Activated T-cell treated with anti-CD3 and anti-CD28 coated beads for 1 hour (primary cell): Measurements from ENCODE around the gene CFDP1.
"Not testable (repeated sequence)": the region's sequence is repeated elsewhere in the genome, so short reads cannot be mapped to it uniquely, and the experiment has no call there.

Source experiments
- DNase-seq: peaks from one replicate; pipeline ENCODE4 v3.0.0-alpha.2; 2020; ENCODE audit warnings: low read depth

CFDP1 gene

DNA sequence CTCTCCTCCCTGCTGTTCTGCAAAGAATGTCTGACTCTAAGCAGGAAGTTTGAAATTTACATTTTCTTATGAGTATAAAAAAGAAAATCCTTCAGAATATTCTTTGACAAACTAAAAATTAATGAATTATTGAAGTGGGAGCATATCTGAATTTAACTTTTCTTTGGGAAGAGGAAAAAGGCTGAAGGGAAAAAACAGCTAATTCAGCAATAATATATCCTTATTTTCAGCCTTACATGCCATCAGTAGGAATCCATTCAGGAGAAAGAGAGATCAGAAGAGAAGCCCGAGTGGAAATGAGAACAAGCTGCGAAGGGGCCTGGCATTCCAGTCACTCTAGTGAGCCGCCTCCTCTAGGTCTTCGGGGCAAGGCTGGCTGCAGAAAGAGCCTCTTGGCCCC lies 140.1 kb downstream of the CFDP1 start:
- DNase-seq = no peak

DNA sequence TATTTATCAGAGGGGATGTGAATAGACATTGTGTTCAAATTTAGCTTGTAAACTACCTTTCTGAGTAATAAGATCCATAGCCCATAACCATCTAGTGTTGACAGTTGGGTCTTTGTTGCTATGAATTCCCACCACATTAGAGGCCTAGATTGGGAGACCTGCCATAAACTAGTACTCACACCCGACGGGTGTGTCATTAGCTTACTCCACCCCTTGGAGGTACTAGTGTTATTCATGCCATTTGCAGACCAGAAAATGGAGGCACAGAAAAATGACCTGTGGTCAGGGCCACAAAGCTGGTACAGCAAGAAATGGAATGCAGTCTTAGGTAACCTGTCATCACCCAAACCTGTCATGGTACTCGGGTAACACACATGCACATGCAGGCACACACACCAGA lies 140.6 kb downstream of the CFDP1 start:
- DNase-seq = no peak

GRCh38 chr16:75289189-75289588 lies 144.1 kb downstream of the CFDP1 start:
- no peak for DNase-seq

GRCh38 chr16:75288596-75289120 lies 144.6 kb downstream of the CFDP1 start:
- DNase-seq = peak; percentile 24

GRCh38 chr16:75288181-75288580 lies 145.1 kb downstream of the CFDP1 start:
- no peak for DNase-seq

GRCh38 chr16:75287708-75288107 lies 145.6 kb downstream of the CFDP1 start:
- DNase-seq = no peak

GRCh38 chr16:75286389-75286788 lies 146.9 kb downstream of the CFDP1 start:
- DNase-seq = no peak

- no peak for DNase-seq
Observed at GRCh38 chr16:75282466-75283281, 150.6 kb downstream of the CFDP1 start.

GRCh38 chr16:75281826-75282225 lies 151.5 kb downstream of the CFDP1 start:
- DNase-seq = no peak

DNA sequence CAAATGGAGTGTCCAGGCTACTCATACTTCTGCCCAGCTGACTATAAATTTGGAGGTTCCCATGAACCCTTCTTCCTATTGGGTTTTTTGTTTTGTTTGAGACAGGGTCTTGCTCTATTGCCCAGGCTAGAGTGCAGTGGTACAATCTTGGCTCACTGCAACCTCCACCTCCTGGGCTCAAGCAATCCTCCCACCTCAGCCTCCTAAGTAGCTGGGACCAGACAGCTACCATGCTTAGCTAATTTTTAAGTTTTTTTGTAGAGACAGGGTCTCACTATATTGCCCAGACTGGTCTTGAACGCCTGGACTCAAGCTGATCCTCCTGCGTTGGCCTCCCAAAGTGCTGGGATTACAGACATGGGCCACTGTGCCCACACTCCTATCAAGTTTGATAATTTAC lies 152.3 kb downstream of the CFDP1 start:
- not testable (repeated sequence) for DNase-seq

- no peak for DNase-seq
Observed at GRCh38 chr16:75280331-75280804, 152.9 kb downstream of the CFDP1 start.

GRCh38 chr16:75279305-75279704 lies 154.0 kb downstream of the CFDP1 start:
- no peak for DNase-seq

DNA sequence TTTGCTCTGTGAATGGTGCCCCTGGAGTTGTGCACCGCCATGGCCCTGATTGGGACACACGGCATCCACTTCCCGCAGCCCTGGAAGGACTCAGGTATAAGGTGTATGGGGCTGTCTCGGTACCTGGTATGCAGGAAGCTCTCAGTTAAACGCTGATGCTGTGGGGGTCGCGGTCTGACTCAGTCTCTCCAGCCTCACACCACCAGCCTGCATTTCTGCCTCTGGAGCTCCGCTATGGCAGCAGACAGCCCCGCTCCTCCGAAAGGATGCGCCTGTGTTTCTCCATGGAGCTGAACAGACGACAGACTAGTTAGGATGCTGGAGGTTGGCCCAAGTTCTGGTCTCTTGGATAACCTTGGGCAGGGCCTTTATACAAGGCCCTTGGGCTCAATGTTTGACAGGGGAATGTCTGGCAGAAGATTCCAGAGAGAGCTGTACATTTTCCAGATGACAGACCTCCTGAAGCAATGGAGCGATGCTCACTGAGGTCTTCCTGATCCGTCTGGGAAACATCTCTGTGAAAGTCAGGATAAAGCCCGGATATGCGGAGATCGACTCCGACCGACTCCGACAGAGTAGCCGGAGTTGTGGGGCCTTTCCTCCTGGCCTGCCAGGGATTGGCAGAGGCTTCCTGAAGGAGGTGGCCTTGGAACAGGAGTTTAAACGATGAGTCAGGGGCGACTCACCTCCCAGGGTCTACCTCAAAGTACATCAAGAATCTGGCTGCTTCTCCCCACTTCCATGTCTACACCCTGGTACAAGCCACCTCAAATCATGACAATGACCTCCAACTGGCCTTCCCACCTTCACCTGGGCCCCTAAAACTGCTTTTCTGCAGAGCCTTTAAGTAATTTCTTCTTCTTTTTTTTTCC lies 160.0 kb downstream of the CFDP1 start:
- no peak for DNase-seq

- not testable (repeated sequence) for DNase-seq
Observed at GRCh38 chr16:75272629-75273028, 160.7 kb downstream of the CFDP1 start.

- no peak for DNase-seq
Observed at GRCh38 chr16:75272097-75272551, 161.2 kb downstream of the CFDP1 start.

DNA sequence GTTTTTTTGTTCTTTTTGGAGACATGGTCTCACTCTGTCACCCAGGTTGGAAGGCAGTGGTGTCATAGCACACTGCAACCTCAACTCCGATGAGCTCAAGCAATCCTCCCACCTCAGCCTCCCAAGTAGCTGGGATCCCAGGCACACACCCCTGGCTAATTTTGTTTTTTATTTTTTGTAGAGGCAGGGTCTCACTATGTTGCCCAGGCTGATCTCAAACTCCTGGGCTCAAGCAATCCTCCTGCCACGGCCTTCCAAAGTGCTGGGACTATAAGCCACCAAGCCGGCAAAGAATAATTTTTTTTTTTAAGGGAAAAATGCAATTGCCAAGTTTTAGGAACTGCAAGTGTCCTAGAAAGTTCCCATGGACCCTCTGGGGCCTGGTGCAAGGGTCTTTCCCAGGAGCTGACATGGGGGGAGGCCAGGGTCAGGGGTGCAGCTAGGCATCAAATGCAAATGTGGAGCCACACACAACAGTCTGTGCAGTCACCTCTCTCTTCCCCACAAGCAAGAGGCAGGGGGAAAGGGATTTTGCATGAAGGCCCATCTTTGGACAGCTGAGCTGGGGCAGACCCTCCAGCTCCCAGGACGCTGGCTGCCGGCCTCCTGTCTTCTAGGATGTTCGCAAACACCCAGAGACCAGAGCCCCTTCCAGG lies 161.7 kb downstream of the CFDP1 start:
- no peak for DNase-seq

- not testable (repeated sequence) for DNase-seq
Observed at GRCh38 chr16:75269358-75269757, 163.9 kb downstream of the CFDP1 start.

DNA sequence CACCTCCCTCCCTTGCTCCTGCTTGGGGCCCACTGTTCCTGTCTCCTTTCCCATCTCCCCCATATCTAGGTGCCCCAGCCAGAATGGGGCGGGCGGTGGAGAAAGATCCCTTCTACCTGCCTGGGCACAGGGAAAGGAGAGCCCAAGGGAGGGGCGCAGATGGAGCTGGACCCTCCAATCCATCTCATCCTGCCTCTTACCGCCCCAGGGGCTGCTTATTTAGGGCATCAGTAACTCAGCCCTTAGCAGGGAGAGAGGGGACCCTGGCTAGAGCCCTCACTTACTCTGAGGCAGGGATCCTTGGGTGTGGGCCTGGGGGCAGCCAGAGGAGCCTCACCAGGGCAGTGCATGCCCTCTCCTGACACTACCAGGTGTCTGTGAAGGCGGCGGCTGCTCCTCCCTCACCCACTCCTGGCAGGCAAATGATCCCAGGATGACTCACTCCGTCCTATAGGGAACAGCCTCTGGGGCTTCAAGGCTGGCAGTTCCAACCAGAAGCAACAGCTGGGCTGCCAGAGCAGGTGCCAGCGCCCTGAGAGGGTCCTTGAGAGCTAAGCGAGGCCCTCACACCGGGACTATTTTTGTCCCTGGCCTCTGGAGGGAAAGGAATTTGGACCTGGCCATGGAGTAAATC lies 165.6 kb downstream of the CFDP1 start:
- no peak for DNase-seq

GRCh38 chr16:75266738-75267630 lies 166.3 kb downstream of the CFDP1 start:
- DNase-seq = no peak

- DNase-seq = no peak
Observed at GRCh38 chr16:75265911-75266701, 167.2 kb downstream of the CFDP1 start.
